SK-N-SH (cell line): ENCODE measurements around the gene BMAL1. TPM values are rescaled to one million over a fixed set of nuclear protein-coding genes. Genes with fewer than 3 reads are reported as not detected.

Experiments
- CTCF ChIA-PET: fragments of 300-600, 350-600 bp; formaldehyde crosslinking; extraction: SDS; loops from one replicate; lab custom pipeline; 2021; lab: Yijun Ruan, JAX
- POLR2A ChIA-PET: fragments of 350-600 bp; sonication (Branson Sonifier 250); formaldehyde crosslinking; extraction: SDS; loops from one replicate; lab custom pipeline; 2020; ENCODE audit warnings: antibody characterized with exemption, inconsistent platforms; lab: Yijun Ruan, JAX
- DNase-seq: peaks from one replicate; pipeline ENCODE4 v3.0.0; 2012
- H2AFZ ChIP-seq: fragments of 200-600 bp; sonication (generic); 2 replicates; pipeline ENCODE4 v1.8.1; 2016; ENCODE audit warnings: antibody characterized with exemption, mild to moderate bottlenecking, low read depth
- H3F3A ChIP-seq: fragments of 200-600 bp; sonication (generic); replicated peaks from 2 replicates; pipeline ENCODE3; 2016; ENCODE audit warnings: antibody characterized with exemption, mild to moderate bottlenecking; ENCODE audit not compliant: insufficient read depth
- H3K27ac ChIP-seq, 2 experiments: fragments of 200-500 bp in 1 of 2; fragments of 200-600 bp in 1 of 2; sonication (Bioruptor generic) in 1 of 2; sonication (generic), shearing (Covaris generic) in 1 of 2; 2 replicates each; pipeline versions ENCODE4 v1.5.1 to v1.6.1; 2014 to 2016; ENCODE audit warnings: low read depth in 2 of 2, inconsistent platforms in 1 of 2, low read length in 1 of 2, mild to moderate bottlenecking in 1 of 2, mixed read lengths in 1 of 2
- H3K27me3 ChIP-seq: fragments of 200-600 bp; sonication (generic), shearing (Covaris generic); 2 replicates; pipeline ENCODE4 v1.6.1; 2016; ENCODE audit warnings: mixed run types; ENCODE audit not compliant: insufficient read depth
- H3K36me3 ChIP-seq, 2 experiments: fragments of 200-500 bp in 1 of 2; fragments of 200-600 bp in 1 of 2; sonication (Bioruptor generic) in 1 of 2; sonication (generic) in 1 of 2; replicated peaks in 1 of 2; 2 replicates each; pipeline versions ENCODE3 to v1.5.1; 2014 to 2016; ENCODE audit warnings: low read length in 1 of 2, mild to moderate bottlenecking in 1 of 2; ENCODE audit not compliant: insufficient read depth in 2 of 2, control insufficient read depth in 1 of 2
- H3K4me1 ChIP-seq, 2 experiments: fragments of 200-500 bp in 1 of 2; fragments of 200-600 bp in 1 of 2; sonication (Bioruptor generic) in 1 of 2; sonication (generic), shearing (Covaris generic) in 1 of 2; 2 replicates each; pipeline versions ENCODE4 v1.5.1 to v1.6.1; 2014 to 2016; ENCODE audit warnings: low read depth in 1 of 2, low read length in 1 of 2, mixed run types in 1 of 2; ENCODE audit not compliant: insufficient read depth in 2 of 2, control insufficient read depth in 1 of 2
- H3K4me2 ChIP-seq: fragments of 200-600 bp; sonication (generic), shearing (Covaris generic); 2 replicates; pipeline ENCODE4 v1.6.1; 2017; ENCODE audit warnings: mixed run types
- H3K4me3 ChIP-seq, 2 experiments: fragments of 200-500 bp in 1 of 2; fragments of 200-600 bp in 1 of 2; sonication (Bioruptor generic) in 1 of 2; sonication (generic), shearing (Covaris generic) in 1 of 2; 2 replicates each; pipeline versions ENCODE4 v1.5.1 to v1.8.1; 2014 to 2016; ENCODE audit warnings: low read depth in 2 of 2, inconsistent platforms in 1 of 2, low read length in 1 of 2, mild to moderate bottlenecking in 1 of 2, mixed read lengths in 1 of 2, moderate library complexity in 1 of 2
- H3K79me2 ChIP-seq: fragments of 200-600 bp; sonication (generic); 2 replicates; pipeline ENCODE4 v1.8.1; 2017; ENCODE audit warnings: mild to moderate bottlenecking; ENCODE audit not compliant: insufficient read depth
- H3K9ac ChIP-seq: fragments of 200-600 bp; sonication (generic); 2 replicates; pipeline ENCODE4 v1.6.1; 2017; ENCODE audit warnings: mixed run types
- H3K9me2 ChIP-seq: fragments of 200-600 bp; sonication (generic); 2 replicates; pipeline ENCODE4 v1.6.1; 2017; ENCODE audit warnings: mixed run types
- H3K9me3 ChIP-seq: fragments of 200-600 bp; sonication (generic); 2 replicates; pipeline ENCODE4 v1.6.1; 2017; ENCODE audit warnings: mixed run types, mild to moderate bottlenecking, moderate library complexity
- H4K20me1 ChIP-seq: fragments of 200-600 bp; sonication (generic); 2 replicates; pipeline ENCODE4 v1.6.1; 2017; ENCODE audit warnings: mild to moderate bottlenecking, mixed run types; ENCODE audit not compliant: insufficient read depth
- CHD2 ChIP-seq: fragments of 150-350 bp; IDR thresholded peaks from 2 replicates; pipeline ENCODE4 v1.6.1; 2018; ENCODE audit warnings: low read length; ENCODE audit not compliant: partially characterized antibody
- ELF1 ChIP-seq: IDR thresholded peaks from 2 replicates; pipeline ENCODE4 v1.4.0; 2012
- EP300 ChIP-seq, 2 experiments: IDR thresholded peaks; 2 replicates each; pipeline versions ENCODE4 v1.4.0 to v1.6.1; 2012; ENCODE audit warnings: borderline replicate concordance in 1 of 2, low read depth in 1 of 2, low read length in 1 of 2
- FOSL2 ChIP-seq: IDR thresholded peaks from 2 replicates; pipeline ENCODE4 v1.4.0; 2012; ENCODE audit warnings: low read depth, mild to moderate bottlenecking, moderate library complexity, borderline replicate concordance
- FOXM1 ChIP-seq: IDR thresholded peaks from 2 replicates; pipeline ENCODE4 v1.4.0; 2012; ENCODE audit warnings: low read depth, mild to moderate bottlenecking
- GABPA ChIP-seq: IDR thresholded peaks from 2 replicates; pipeline ENCODE4 v1.4.0; 2012; ENCODE audit warnings: low read depth, mild to moderate bottlenecking
- IRF3 ChIP-seq: fragments of 150-350 bp; IDR thresholded peaks from 2 replicates; pipeline ENCODE4 v1.6.1; 2016; ENCODE audit warnings: mild to moderate bottlenecking, low read depth, low read length
- MAX ChIP-seq: IDR thresholded peaks from 2 replicates; pipeline ENCODE4 v1.4.0; 2012; ENCODE audit warnings: low read depth
- POLR2AphosphoS5 ChIP-seq: IDR thresholded peaks from 2 replicates; pipeline ENCODE4 v1.6.1; 2012; ENCODE audit warnings: low read depth, low read length
- RCOR1 ChIP-seq: fragments of 150-350 bp; IDR thresholded peaks from 2 replicates; pipeline ENCODE4 v1.6.1; 2017; ENCODE audit warnings: antibody characterized with exemption, low read length
- REST ChIP-seq: IDR thresholded peaks from 2 replicates; pipeline ENCODE4 v1.6.1; 2012; ENCODE audit warnings: mild to moderate bottlenecking, low read depth, low read length, moderate library complexity
- RFX5 ChIP-seq: IDR thresholded peaks from 2 replicates; pipeline ENCODE4 v1.6.1; 2012; ENCODE audit warnings: mild to moderate bottlenecking, improper control_type of control experiment, low read length
- TCF12 ChIP-seq: IDR thresholded peaks from 2 replicates; pipeline ENCODE4 v1.4.0; 2012
- TEAD4 ChIP-seq: IDR thresholded peaks from 2 replicates; pipeline ENCODE4 v1.4.0; 2012; ENCODE audit warnings: mild to moderate bottlenecking, borderline replicate concordance; ENCODE audit not compliant: insufficient read depth
- YY1 ChIP-seq: IDR thresholded peaks from 2 replicates; pipeline ENCODE4 v1.4.0; 2012; ENCODE audit warnings: low read depth, mild to moderate bottlenecking
- WGBS: methylation state at CpG from one replicate; pipeline ENCODE4 v1.1.6; 2017; ENCODE audit warnings: low lambda C conversion rate; 5-methylcytosine and 5-hydroxymethylcytosine counted together
- polyA plus RNA-seq, 3 experiments: library from polyadenylated mRNA; depleted of rRNA; stranded (reverse); fragments of >200 nt; gene quantifications; 2 replicates each; pipeline ENCODE4 v1.2.3, GENCODE V29; 2012
- TF ChIP-seq, protein P1 (sequence below): fragments of 150-350 bp; IDR thresholded peaks from 2 replicates; pipeline ENCODE4 v1.6.1; 2017; ENCODE audit warnings: antibody characterized with exemption, low read length, low read depth, borderline replicate concordance
- TF ChIP-seq, protein P2 (sequence below): fragments of 200-600 bp; sonication (generic); IDR thresholded peaks from 2 replicates; pipeline ENCODE4 v1.6.1; 2017; ENCODE audit warnings: antibody characterized with exemption, mild to moderate bottlenecking, moderate library complexity

BMAL1 gene
- polyA plus RNA-seq, 1 of the 3 experiments (the other 2 are of a cell fraction): 6.5 TPM

GRCh38 chr11:13261591-13262061 is 16.0 kb upstream of the BMAL1 start (continued):
- TF ChIP-seq REST: 0 out of 2 replicates have a peak, but pooled peaks have one; percentile 23
- TF ChIP-seq EP300 (IDR thresholded peaks at IDR 0.05; ENCODE audit: borderline replicate concordance in 1 of 2, low read depth in 1 of 2, low read length in 1 of 2): peak in 1 of 2 experiments; percentile 78; a peak in 1 of 4 replicates
- TF ChIP-seq IRF3: no peak
- no peak for TF ChIP-seq ELF1
- no peak for TF ChIP-seq YY1
- peak; percentile 58; the same call in 1 of the 2 replicates for TF ChIP-seq TEAD4
- no peak for TF ChIP-seq GABPA
- TF ChIP-seq FOXM1: no peak
- TF ChIP-seq, protein P1, sequence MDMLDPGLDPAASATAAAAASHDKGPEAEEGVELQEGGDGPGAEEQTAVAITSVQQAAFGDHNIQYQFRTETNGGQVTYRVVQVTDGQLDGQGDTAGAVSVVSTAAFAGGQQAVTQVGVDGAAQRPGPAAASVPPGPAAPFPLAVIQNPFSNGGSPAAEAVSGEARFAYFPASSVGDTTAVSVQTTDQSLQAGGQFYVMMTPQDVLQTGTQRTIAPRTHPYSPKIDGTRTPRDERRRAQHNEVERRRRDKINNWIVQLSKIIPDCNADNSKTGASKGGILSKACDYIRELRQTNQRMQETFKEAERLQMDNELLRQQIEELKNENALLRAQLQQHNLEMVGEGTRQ: no peak
- TF ChIP-seq FOSL2: peak; percentile 98
- TF ChIP-seq MAX: peak; percentile 57; the same call in 1 of the 2 replicates
- TF ChIP-seq CHD2: no peak

DNA sequence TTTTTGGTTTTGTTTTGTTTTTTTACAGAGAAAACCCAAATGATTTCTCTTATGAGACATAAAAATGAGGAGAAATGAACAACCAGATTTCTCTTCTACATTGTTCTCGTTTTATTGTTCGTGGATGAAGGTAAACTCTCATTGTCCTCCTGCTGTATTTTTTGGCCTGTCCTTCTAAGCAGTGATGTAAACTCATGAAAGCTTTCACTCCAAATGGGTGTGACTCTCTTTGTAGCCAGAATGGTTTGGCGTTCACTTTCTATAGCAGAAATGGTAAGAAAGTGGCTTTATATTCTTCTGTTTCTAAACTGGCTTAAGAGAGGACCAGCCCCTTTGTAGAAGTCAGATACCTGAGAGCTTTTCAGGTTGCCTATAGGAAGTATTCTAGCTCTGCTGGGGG is 15.5 kb upstream of the BMAL1 start:
- ChIA-PET CTCF (interaction anchor here (3.5 kb wide), 1 partner anchor 73 kb away, joined by 12 read pairs; no protein-coding TSS in a partner anchor), POLR2A (no interaction called here)
- 84% methylated on average over 3 of the region's 3 CpGs for WGBS
- Histone ChIP-seq H3K27me3 (no peaks in the 10 kb centered on the region), H4K20me1 (no peaks in the 10 kb centered on the region), H3K4me1 (peaks cover 7 to 23% of the 10 kb centered on the region in 2 experiments; a peak in 3 of 4 replicates), H2AFZ (peak overlapping the region; percentile 42), H3F3A (peaks cover 21% of the 10 kb centered on the region), H3K4me3 (no peak overlapping the region), H3K4me2 (peak overlapping the region; percentile 49), H3K9me3 (no peaks in the 10 kb centered on the region), H3K9me2 (no peaks in the 10 kb centered on the region), H3K79me2 (no peaks in the 10 kb centered on the region), H3K27ac (peak overlapping the region; percentile 76 to 98), H3K36me3 (no peaks in the 10 kb centered on the region), H3K9ac (peak overlapping the region; percentile 74; the same call in 1 of the 2 replicates)
- DNase-seq: no peak
- TF ChIP-seq RFX5 (no peak), FOSL2 (no peak), RCOR1 (no peak), CHD2 (no peak), ELF1 (no peak), IRF3 (no peak), TCF12 (no peak), POLR2AphosphoS5 (no peak)
- TF ChIP-seq, protein P1: no peak
- TF ChIP-seq, protein P2, sequence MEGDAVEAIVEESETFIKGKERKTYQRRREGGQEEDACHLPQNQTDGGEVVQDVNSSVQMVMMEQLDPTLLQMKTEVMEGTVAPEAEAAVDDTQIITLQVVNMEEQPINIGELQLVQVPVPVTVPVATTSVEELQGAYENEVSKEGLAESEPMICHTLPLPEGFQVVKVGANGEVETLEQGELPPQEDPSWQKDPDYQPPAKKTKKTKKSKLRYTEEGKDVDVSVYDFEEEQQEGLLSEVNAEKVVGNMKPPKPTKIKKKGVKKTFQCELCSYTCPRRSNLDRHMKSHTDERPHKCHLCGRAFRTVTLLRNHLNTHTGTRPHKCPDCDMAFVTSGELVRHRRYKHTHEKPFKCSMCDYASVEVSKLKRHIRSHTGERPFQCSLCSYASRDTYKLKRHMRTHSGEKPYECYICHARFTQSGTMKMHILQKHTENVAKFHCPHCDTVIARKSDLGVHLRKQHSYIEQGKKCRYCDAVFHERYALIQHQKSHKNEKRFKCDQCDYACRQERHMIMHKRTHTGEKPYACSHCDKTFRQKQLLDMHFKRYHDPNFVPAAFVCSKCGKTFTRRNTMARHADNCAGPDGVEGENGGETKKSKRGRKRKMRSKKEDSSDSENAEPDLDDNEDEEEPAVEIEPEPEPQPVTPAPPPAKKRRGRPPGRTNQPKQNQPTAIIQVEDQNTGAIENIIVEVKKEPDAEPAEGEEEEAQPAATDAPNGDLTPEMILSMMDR: no peak
